Bronchial epithelial cell (primary cell): ENCODE measurements around the gene ENTPD8. TPM values are rescaled to one million over a fixed set of nuclear protein-coding genes. Genes with fewer than 3 reads are reported as not detected.

Experiments used
- DNase-seq: peaks from one replicate; pipeline ENCODE4 v3.0.0-alpha.2; 2010; ENCODE audit warnings: low read depth
- FAIRE-seq: peaks from 2 replicates; lab custom pipeline; 2011; peaks lifted over from hg19 to GRCh38; lab: Jason Lieb, UNC
- H3K27me3 ChIP-seq: 2 replicates; pipeline ENCODE4 v1.5.1; 2011; ENCODE audit warnings: low read length; ENCODE audit not compliant: control insufficient read depth, insufficient read depth
- H3K36me3 ChIP-seq: 2 replicates; pipeline ENCODE4 v1.5.1; 2011; ENCODE audit warnings: low read length; ENCODE audit not compliant: control insufficient read depth, insufficient read depth
- H3K4me3 ChIP-seq: 2 replicates; pipeline ENCODE4 v1.5.1; 2011; ENCODE audit warnings: mild to moderate bottlenecking, low read depth, low read length, control low read depth
- CTCF ChIP-seq: IDR thresholded peaks from 2 replicates; pipeline ENCODE4 v1.5.1; 2011; ENCODE audit warnings: mild to moderate bottlenecking, moderate library complexity, low read length, control low read depth, inconsistent platforms; ENCODE audit not compliant: insufficient read depth, severe bottlenecking
- total RNA-seq: library from RNA; depleted of rRNA; stranded (reverse); fragments of >200 nt; gene quantifications from 2 replicates; pipeline ENCODE4 v1.2.1, GENCODE V29; 2014

Gene ENTPD8
- total RNA-seq, 1 donor from 2014 or later: not detected

GRCh38 chr9:137434498-137435380 lies 6.4 kb downstream of the ENTPD8 start:
- Histone ChIP-seq H3K4me3 (no peak overlapping the region), H3K36me3 (no peaks in the 10 kb centered on the region), H3K27me3 (no peaks in the 10 kb centered on the region)
- FAIRE-seq (no peak), DNase-seq (no peak)
- TF ChIP-seq CTCF: no peak

- DNase-seq: no peak
- H3K36me3 ChIP-seq: no peaks in the 10 kb centered on the region
- H3K27me3 ChIP-seq: no peaks in the 10 kb centered on the region
These were observed 7.2 kb downstream of the ENTPD8 start for GRCh38 chr9:137433916-137434431.

GRCh38 chr9:137433349-137433915 lies 7.7 kb downstream of the ENTPD8 start:
- H3K27me3 ChIP-seq: no peaks in the 10 kb centered on the region
- no peak for FAIRE-seq
- H3K4me3 ChIP-seq: no peak overlapping the region
- H3K36me3 ChIP-seq: no peaks in the 10 kb centered on the region
- DNase-seq: no peak
- no peak for TF ChIP-seq CTCF

More at GRCh38 chr9:137433916-137434431, 7.2 kb downstream of the ENTPD8 start:
- no peak for FAIRE-seq
- no peak for TF ChIP-seq CTCF
- no peak overlapping the region for H3K4me3 ChIP-seq

GRCh38 chr9:137432687-137433348 lies 8.3 kb downstream of the ENTPD8 start:
- no peak for TF ChIP-seq CTCF
- no peak overlapping the region for H3K4me3 ChIP-seq
- FAIRE-seq (no peak), DNase-seq (no peak)
- H3K36me3 ChIP-seq: no peaks in the 10 kb centered on the region
- H3K27me3 ChIP-seq: no peaks in the 10 kb centered on the region

GRCh38 chr9:137431416-137431931 lies 9.7 kb downstream of the ENTPD8 start:
- FAIRE-seq (no peak), DNase-seq (no peak)
- TF ChIP-seq CTCF: no peak

More at GRCh38 chr9:137431416-137431931, 9.7 kb downstream of the ENTPD8 start:
- no peaks in the 10 kb centered on the region for H3K36me3 ChIP-seq
- H3K4me3 ChIP-seq: no peak overlapping the region
- no peaks in the 10 kb centered on the region for H3K27me3 ChIP-seq
